Skin epidermis (tissue), 12 donors: ENCODE data around the gene RIPK4.
"Not testable (repeated sequence)": the region's sequence is repeated elsewhere in the genome, so short reads cannot be mapped to it uniquely, and the experiment has no call there.

Experiments
- H3K27ac ChIP-seq, 21 experiments: fragments of 200-600 bp; sonication (generic) in 11 of 21; one replicate each; pipeline ENCODE4 v1.5.0; 2020; ENCODE audit warnings: mild to moderate bottlenecking in 3 of 21, inconsistent platforms in 2 of 21, moderate library complexity in 2 of 21
- H3K4me3 ChIP-seq, 7 experiments: fragments of 200-600 bp; sonication (generic) in 2 of 7; one replicate each; pipeline ENCODE4 v1.5.0; 2020; ENCODE audit warnings: inconsistent platforms in 2 of 7, mild to moderate bottlenecking in 2 of 7, moderate library complexity in 1 of 7

The RIPK4 gene

DNA sequence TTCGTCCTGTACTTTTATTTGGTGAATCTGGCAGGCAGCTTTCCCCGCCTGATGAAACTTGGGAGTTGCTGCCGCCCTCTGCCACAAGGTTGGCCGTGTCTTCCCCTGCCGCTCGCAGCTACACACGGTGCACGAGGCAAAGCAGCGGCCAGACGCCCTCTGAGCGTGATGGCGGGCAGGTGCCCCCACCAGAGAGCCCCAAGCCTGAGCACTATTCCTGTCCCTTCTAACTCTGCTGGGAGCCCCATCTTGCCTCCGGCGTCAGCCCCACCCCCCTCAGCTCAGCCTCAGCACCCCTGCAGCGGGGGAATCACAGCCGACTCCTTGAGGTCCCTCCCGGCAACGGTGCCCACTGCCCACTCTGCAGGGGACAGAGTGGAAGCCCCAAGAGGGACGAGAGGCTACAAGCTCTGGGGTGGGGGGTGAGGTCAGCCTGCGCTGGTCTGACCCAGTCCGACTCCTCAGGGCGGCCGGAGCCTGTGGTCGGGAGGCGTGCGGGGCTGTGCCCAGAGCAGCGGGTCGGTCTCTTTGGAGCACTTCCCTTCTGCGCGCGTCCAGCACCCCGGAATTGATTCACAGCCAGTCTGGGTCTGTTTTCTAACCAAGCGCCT lies 41.3 kb downstream of the RIPK4 start:
- H3K4me3 ChIP-seq = no peak overlapping the region
- H3K27ac ChIP-seq = peak overlapping the region in 2 of 21 experiments; percentile 3 to 78

- not testable (repeated sequence) for H3K27ac ChIP-seq, H3K4me3 ChIP-seq
Observed at GRCh38 chr21:41723835-41724234, 43.0 kb downstream of the RIPK4 start.

DNA sequence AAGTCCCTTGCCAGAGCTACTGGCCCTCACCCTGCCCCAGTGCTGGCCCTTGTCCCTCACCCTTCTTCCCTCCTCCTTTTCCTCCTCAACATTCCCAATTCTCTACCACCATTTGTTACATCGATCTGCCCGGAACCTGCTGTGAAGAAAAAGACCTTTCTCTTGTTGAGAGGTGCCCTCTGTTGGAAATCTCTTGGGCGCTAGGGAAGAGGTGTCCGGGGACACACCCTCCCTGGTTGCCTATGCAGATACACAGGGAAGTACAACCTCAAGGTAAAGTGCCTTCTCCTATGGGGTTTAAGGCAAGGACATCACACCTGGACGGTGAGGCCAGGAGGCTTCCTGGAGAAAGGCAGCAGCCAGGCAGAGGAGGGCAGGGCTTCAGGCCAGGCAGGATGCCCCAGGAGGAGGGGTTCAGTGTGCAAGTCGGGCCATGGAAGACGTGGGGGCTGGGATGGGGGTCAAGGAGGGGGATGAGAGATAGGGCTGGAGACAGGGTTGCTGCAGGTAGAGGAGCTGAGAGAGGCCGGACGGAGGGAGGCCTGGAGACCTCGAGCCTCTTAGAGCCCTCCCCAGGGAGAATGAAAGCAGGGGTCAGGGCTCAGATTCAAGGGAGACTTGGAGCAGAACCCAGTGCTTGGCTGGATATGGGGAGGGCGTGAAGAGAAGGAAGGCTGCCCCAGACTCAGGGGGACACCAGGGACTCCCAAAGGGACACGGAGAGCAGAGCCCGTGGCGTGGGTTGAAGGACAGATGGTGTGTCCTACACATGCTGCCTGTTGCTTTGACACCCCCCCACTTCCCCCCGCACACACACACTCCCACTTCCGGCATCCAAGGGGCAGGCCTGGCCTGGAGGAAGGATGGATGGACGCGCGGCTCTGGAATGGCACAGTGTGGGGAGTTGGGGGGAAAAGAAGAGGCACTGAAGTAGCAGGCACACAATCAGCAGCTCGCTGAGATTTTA lies 44.5 kb downstream of the RIPK4 start:
- Histone ChIP-seq H3K27ac (no peak overlapping the region), H3K4me3 (no peak overlapping the region)

DNA sequence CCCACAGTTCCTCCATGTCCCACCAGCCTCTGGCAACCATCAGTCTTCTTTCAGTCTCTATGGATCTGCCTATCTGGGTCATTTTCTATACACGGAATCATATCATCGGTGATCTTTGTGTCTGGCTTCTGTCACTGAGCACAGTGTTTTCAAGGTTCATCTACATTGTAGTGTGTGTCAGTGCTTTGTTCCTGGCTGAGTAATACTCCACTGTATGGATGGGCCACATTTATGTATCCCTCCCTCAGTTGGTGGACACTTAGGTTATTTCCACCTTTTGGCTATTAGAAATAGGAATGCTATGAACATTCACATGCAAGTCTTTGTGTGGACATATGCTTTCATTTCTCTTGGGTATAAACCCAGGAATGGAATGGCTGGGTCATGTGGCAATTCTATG lies 46.6 kb downstream of the RIPK4 start:
- no peak overlapping the region for H3K27ac ChIP-seq

DNA sequence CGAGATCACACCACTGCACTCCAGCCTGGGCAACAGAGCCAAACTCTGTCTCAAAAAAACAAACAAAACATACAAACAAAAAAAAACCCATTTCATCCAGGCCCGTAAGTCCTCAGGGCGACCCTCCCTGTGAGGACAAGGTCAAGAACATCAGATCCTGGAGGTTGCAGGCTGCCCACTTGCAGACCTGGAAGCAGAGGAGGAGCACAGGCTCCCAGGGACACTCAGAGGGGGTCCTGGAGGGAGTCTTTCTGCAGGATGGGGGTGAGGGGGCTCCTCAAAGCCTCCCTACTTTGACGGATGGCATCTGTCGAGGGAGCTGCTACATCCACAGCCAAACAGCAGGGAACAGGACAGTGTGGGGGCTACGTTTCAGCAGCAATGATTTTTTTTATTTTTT lies 47.2 kb downstream of the RIPK4 start:
- no peak overlapping the region for H3K4me3 ChIP-seq
- H3K27ac ChIP-seq = no peak overlapping the region

More for the DNA sequence above, 46.6 kb downstream of the RIPK4 start:
- no peak overlapping the region for H3K4me3 ChIP-seq

DNA sequence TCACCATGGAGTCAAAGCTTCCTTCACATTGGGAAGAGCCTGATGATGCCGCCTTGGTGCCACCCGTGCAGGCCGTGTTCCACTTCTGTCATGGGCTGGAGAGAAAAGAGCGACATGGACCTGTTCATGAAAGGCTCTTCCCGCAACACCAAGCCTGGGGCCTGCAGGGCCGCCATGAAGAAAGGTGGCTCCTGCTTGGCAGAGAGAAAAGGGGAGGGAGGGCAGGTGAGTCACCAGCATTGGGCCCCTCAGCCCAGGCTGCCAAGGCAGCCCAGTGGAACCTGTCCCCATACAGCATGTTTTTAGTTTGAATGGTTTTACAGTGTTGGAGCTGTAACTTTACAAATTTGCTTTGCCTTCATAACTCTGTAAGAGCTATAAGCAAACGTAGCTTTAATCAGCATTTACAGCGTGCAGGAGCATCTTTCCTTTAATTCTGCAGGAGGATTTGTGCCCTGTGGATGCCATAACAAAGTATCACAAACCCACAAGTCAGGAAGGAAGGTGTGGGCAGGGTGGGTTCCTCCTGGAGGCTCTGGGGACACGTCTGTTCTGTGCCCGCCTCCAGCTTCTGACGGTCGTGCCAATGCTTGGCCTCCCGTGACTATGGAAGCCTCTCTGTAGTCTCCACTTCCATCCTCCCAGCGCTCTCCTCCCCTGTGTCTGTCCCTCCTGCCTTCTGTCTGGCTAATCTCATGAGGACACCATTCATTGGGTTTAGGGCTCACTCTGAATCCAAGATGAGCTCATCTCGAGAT lies 49.1 kb downstream of the RIPK4 start:
- H3K27ac ChIP-seq = no peak overlapping the region
- no peak overlapping the region for H3K4me3 ChIP-seq

- no peak overlapping the region for H3K27ac ChIP-seq
Observed at GRCh38 chr21:41716751-41717150, 50.1 kb downstream of the RIPK4 start.

GRCh38 chr21:41715649-41716281 lies 51.1 kb downstream of the RIPK4 start:
- Histone ChIP-seq H3K27ac (peak overlapping the region in 3 of 21 experiments; percentile 29 to 43 (median 41)), H3K4me3 (no peak overlapping the region)

More at GRCh38 chr21:41716751-41717150, 50.1 kb downstream of the RIPK4 start:
- no peak overlapping the region for H3K4me3 ChIP-seq

DNA sequence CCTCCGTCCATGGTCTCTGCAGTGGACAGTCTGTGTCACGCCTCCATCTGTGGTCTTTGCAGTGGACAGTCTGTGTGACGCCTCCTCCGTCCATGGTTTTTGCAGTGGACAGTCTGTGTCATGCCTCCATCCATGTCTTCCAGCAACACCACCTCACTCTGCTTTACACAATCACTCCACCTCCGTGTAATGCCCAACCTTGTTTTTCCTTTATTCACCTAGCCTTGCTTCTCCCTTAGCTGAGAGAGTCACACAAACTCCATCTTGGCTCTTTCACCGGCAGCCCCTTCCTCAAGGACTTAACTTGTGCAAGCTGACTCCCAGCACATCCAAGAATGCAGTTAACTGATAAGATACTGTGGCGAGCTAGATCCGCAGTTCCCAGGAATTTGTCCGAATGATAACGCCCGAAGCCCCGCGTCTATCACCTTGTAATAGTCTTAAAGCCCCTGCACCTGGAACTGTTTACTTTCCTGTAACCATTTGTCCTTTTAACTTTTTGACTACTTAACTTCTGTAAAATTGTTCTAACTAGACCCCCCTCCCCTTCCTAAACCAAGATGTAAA lies 52.5 kb downstream of the RIPK4 start:
- H3K27ac ChIP-seq, H3K4me3 ChIP-seq: not testable (repeated sequence)

- Histone ChIP-seq H3K4me3 (no peak overlapping the region), H3K27ac (no peak overlapping the region)
Observed at GRCh38 chr21:41713495-41714281, 53.2 kb downstream of the RIPK4 start.

DNA sequence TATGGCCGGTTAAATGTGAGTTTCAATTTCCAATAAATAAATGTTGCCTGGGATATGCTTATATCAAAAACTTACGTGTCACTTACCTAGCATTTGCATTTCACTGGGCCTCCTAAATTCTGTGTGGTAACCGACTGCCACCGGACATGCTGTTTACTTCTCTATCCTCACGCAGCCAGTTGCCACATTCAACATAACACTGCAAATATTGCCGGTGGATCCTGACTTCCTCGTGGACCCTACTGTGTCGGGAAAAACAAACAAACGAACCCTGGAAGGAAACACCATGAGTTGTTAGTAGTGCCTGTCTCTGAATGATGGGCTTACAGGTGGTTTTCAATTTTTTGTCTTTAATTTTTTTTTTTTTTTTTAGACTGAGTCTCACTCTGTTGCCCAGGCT lies 54.1 kb downstream of the RIPK4 start:
- Histone ChIP-seq H3K27ac (peak overlapping the region in 1 of 21 experiments; percentile 77), H3K4me3 (no peak overlapping the region)

DNA sequence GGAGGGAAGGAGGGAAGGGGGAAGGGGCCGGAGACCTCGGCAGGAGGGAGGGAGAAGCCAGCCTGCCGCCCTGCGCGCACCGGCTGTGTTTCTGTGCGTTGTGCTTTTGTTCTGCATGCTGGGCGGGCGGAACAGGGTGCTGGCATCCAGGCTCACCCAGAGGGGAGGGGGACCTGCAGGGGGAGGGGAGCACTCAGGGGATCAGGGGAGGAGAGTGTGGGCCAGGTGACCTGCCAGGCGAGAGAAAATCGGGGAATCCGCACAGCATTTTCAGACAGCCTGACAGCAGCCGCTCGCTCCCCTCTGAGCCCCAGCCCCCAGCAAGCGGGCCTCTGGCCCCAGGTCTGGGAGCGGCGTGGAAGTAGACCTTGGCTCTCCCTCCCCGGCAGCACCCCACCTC lies 54.7 kb downstream of the RIPK4 start:
- Histone ChIP-seq H3K4me3 (no peak overlapping the region), H3K27ac (peak overlapping the region in 3 of 21 experiments; percentile 43 to 77 (median 53))

DNA sequence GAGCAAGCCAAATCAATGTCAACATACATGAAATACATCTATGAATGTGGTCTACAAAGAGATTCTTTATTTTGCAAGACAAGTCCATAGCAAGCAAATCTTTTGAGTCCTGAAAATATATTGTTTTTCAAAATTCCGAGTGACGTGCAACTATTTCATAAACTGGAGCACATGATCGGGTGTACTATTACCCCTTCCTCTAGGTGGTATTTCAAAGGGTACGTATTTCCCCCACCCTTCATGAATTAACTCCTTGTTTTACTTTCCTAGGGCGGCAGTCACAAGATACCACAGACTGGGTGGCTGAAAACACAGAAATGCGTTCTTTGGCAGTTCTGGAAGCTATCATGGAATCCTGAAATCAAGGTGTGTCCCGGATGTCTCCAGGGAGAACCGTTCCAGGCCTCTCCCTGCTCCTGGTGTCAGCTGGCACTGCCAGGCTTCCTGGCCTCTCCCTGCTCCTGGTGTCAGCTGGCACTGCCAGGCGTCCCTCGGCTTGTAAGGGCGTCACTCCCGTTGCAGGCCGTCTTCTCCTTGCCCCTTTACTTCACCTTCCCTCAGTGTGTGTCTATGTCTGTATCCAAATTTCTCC lies 55.3 kb downstream of the RIPK4 start:
- H3K4me3 ChIP-seq = no peak overlapping the region
- H3K27ac ChIP-seq = peak overlapping the region in 1 of 21 experiments; percentile 77

- Histone ChIP-seq H3K4me3 (no peak overlapping the region), H3K27ac (peak overlapping the region in 4 of 21 experiments; percentile 2 to 56 (median 45))
Observed at GRCh38 chr21:41710823-41711160, 56.1 kb downstream of the RIPK4 start.

- Histone ChIP-seq H3K27ac (peak overlapping the region in 2 of 21 experiments; percentile 56), H3K4me3 (no peak overlapping the region)
Observed at GRCh38 chr21:41709965-41710822, 56.7 kb downstream of the RIPK4 start.

DNA sequence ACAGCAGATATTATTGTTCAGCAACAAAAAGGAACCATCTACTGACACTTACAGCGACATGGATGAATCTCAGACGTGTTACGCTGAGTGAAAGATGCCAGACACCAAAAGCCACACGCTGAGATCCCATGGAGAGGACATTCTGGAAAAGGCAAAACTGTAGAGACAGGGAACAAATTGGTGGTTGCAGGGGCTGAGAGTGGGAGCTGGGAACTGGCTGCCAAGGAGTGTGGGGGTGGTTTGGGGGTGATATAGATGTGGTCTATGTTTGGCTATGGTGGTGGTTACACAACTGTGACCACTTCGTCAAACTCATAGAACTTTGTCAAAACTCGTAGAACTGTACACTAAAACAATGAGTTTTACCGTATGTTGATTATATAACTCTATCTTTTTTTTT lies 57.7 kb downstream of the RIPK4 start:
- Histone ChIP-seq H3K4me3 (no peak overlapping the region), H3K27ac (no peak overlapping the region)

GRCh38 chr21:41707960-41708330 lies 58.9 kb downstream of the RIPK4 start:
- peak overlapping the region in 8 of 21 experiments; percentile 0 to 51 (median 20) for H3K27ac ChIP-seq
- H3K4me3 ChIP-seq = no peak overlapping the region
